ENCODE results near the gene FOXL3. TPM values are rescaled to one million over a fixed set of nuclear protein-coding genes. Genes with fewer than 3 reads are reported as not detected.
A peak's percentile ranks its signal among the peaks of the same experiment; 100 is the strongest.

The FOXL3 gene
- total and polyA plus RNA-seq, 2 donors (not counting 1 experiment from before 2014, with no cell fraction given), result not detected

GRCh38 chr7:329691-330281, 39.8 kb downstream of the FOXL3 start:
- Histone ChIP-seq H3K79me2 (ENCODE audit: control insufficient read depth, insufficient read depth, low read length) (no peaks in the 10 kb centered on the region), H3K9me3 (ENCODE audit: control extremely low read depth in 1 of 3, control insufficient read depth in 2 of 3, insufficient read depth in 1 of 3, low read length in 2 of 3) (peaks cover 0 to 9% (median 4%) of the 10 kb centered on the region in 3 donors), H4K20me1 (ENCODE audit: control insufficient read depth, insufficient read depth, low read length, poor library complexity, severe bottlenecking) (no peaks in the 10 kb centered on the region), H3K4me1 (ENCODE audit: control insufficient read depth in 2 of 2, insufficient read depth in 2 of 2, low read length in 2 of 2) (peaks cover 0 to 6% of the 10 kb centered on the region in 2 donors), H3K27me3 (replicated peaks in 1 of 4; ENCODE audit: control extremely low read depth in 1 of 4, control insufficient read depth in 3 of 4, insufficient read depth in 4 of 4, low read length in 3 of 4) (peaks cover 0 to 17% (median 0%) of the 10 kb centered on the region in 4 experiments), H3K36me3 (replicated peaks in 1 of 2; ENCODE audit: control extremely low read depth in 1 of 2, control insufficient read depth in 1 of 2, extremely low read depth in 1 of 2, insufficient read depth in 2 of 2, low read length in 1 of 2) (no peaks in the 10 kb centered on the region), H3K4me2 (replicated peaks; ENCODE audit: low read depth, low read length, poor library complexity, severe bottlenecking) (no peak overlapping the region), H2AFZ (ENCODE audit: insufficient read depth, low read depth, low read length, poor library complexity, severe bottlenecking) (no peak overlapping the region), H3K4me3 (ENCODE audit: control extremely low read depth in 1 of 5, extremely low read depth in 1 of 5, insufficient read depth in 1 of 5, low read depth in 2 of 5, low read length in 4 of 5) (no peak overlapping the region), H3K9ac (ENCODE audit: low read length) (no peak overlapping the region), H3K27ac (ENCODE audit: low read length in 2 of 2) (no peak overlapping the region)
- Mint-ChIP-seq H3K4me1 (peaks cover 3% of the 10 kb centered on the region), H3K27me3 (peaks cover 23% of the 10 kb centered on the region), H3K27ac (no peak overlapping the region), H3K9me3 (ENCODE audit: insufficient read depth) (peaks cover 4% of the 10 kb centered on the region), H3K4me3 (no peak overlapping the region)
- no peak for DNase-seq
- intact Hi-C loops (cut with micrococcal nuclease), result loop anchor here (10.0 kb wide), 1 partner anchor 305 kb away; no protein-coding TSS in a partner anchor
- CTCF ChIA-PET, result interaction anchor here (1.2 kb wide), 1 partner anchor 15 kb away, joined by 4 read pairs; no protein-coding TSS in a partner anchor
- WGBS (ENCODE audit: insufficient coverage), result 87% methylated on average over 14 of the region's 18 CpGs
- ATAC-seq (ENCODE audit: low read depth), result no peak
- POLR2A ChIA-PET, result no interaction called here
- TF ChIP-seq, protein P1, sequence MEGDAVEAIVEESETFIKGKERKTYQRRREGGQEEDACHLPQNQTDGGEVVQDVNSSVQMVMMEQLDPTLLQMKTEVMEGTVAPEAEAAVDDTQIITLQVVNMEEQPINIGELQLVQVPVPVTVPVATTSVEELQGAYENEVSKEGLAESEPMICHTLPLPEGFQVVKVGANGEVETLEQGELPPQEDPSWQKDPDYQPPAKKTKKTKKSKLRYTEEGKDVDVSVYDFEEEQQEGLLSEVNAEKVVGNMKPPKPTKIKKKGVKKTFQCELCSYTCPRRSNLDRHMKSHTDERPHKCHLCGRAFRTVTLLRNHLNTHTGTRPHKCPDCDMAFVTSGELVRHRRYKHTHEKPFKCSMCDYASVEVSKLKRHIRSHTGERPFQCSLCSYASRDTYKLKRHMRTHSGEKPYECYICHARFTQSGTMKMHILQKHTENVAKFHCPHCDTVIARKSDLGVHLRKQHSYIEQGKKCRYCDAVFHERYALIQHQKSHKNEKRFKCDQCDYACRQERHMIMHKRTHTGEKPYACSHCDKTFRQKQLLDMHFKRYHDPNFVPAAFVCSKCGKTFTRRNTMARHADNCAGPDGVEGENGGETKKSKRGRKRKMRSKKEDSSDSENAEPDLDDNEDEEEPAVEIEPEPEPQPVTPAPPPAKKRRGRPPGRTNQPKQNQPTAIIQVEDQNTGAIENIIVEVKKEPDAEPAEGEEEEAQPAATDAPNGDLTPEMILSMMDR (IDR thresholded peaks at IDR 0.05), result no peak
- TF ChIP-seq EZH2 (IDR thresholded peaks at IDR 0.05; ENCODE audit: borderline replicate concordance, insufficient read depth, low read depth, low read length, poor library complexity, severe bottlenecking), result no peak

- no peak overlapping the region for H3K4me3 Mint-ChIP-seq
- no peaks in the 10 kb centered on the region for H3K79me2 ChIP-seq (ENCODE audit: control insufficient read depth, insufficient read depth, low read length)
- H3K9ac ChIP-seq (ENCODE audit: low read length), result no peak overlapping the region
- H4K20me1 ChIP-seq (ENCODE audit: control insufficient read depth, insufficient read depth, low read length, poor library complexity, severe bottlenecking), result no peaks in the 10 kb centered on the region
- no peak overlapping the region for H3K4me3 ChIP-seq (ENCODE audit: control extremely low read depth in 1 of 5, extremely low read depth in 1 of 5, insufficient read depth in 1 of 5, low read depth in 2 of 5, low read length in 4 of 5)
- no peak overlapping the region for H3K4me2 ChIP-seq (replicated peaks; ENCODE audit: low read depth, low read length, poor library complexity, severe bottlenecking)
- peaks cover 25% of the 10 kb centered on the region for H3K27me3 Mint-ChIP-seq
- H3K36me3 ChIP-seq (replicated peaks in 1 of 2; ENCODE audit: control extremely low read depth in 1 of 2, control insufficient read depth in 1 of 2, extremely low read depth in 1 of 2, insufficient read depth in 2 of 2, low read length in 1 of 2), result no peaks in the 10 kb centered on the region
- TF ChIP-seq, protein P1 (IDR thresholded peaks at IDR 0.05), result no peak
- no peak for TF ChIP-seq EZH2 (IDR thresholded peaks at IDR 0.05; ENCODE audit: borderline replicate concordance, insufficient read depth, low read depth, low read length, poor library complexity, severe bottlenecking)
- ChIA-PET POLR2A (no interaction called here), CTCF (interaction anchor here (1.2 to 1.8 kb wide), 3 partner anchors 9 to 443 kb away, joined by 4 to 7 read pairs (median 5); no protein-coding TSS in a partner anchor)
- peaks cover 3% of the 10 kb centered on the region for H3K4me1 Mint-ChIP-seq
- no peak overlapping the region for H3K27ac ChIP-seq (ENCODE audit: low read length in 2 of 2)
- H3K27ac Mint-ChIP-seq, result peak overlapping the region; percentile 56
- H3K9me3 Mint-ChIP-seq (ENCODE audit: insufficient read depth), result peaks cover 8% of the 10 kb centered on the region
- peaks cover 0 to 17% (median 0%) of the 10 kb centered on the region in 4 experiments for H3K27me3 ChIP-seq (replicated peaks in 1 of 4; ENCODE audit: control extremely low read depth in 1 of 4, control insufficient read depth in 3 of 4, insufficient read depth in 4 of 4, low read length in 3 of 4)
- ATAC-seq (ENCODE audit: low read depth), result no peak
- 90% methylated on average over 15 of the region's 16 CpGs for WGBS (ENCODE audit: insufficient coverage)
- intact Hi-C loops (cut with micrococcal nuclease), result no loop called here
- DNase-seq, result no peak
- H3K9me3 ChIP-seq (ENCODE audit: control extremely low read depth in 1 of 3, control insufficient read depth in 2 of 3, insufficient read depth in 1 of 3, low read length in 2 of 3), result peaks cover 0 to 8% (median 5%) of the 10 kb centered on the region in 3 donors
- H3K4me1 ChIP-seq (ENCODE audit: control insufficient read depth in 2 of 2, insufficient read depth in 2 of 2, low read length in 2 of 2), result peaks cover 0 to 6% of the 10 kb centered on the region in 2 donors
- H2AFZ ChIP-seq (ENCODE audit: insufficient read depth, low read depth, low read length, poor library complexity, severe bottlenecking), result no peak overlapping the region
Measured at GRCh38 chr7:330511-331230, 40.7 kb downstream of the FOXL3 start.
